K562 (cell line): ENCODE results near the gene DCUN1D1. TPM values are rescaled to one million over a fixed set of nuclear protein-coding genes. Genes with fewer than 3 reads are reported as not detected.
A peak's percentile ranks its signal among the peaks of the same experiment; 100 is the strongest.

ENCODE experiments used
- ATAC-seq: fragments of 200-7000 bp; cut with Tn5 transposase; 3 replicates; pipeline ENCODE4 v1.9.1; 2020; ENCODE audit warnings: moderate library complexity
- BruUV-seq: library from RNA; stranded (reverse); fragments of 400-500 nt; replicated peaks from 2 replicates; lab custom pipeline; 2021; lab: Mats Ljungman, UMichigan
- CTCF ChIA-PET: fragments of 300-600 bp; formaldehyde crosslinking; extraction: SDS; loops from one replicate; lab custom pipeline; 2021; ENCODE audit warnings: low intra/inter-chr PET ratio; lab: Yijun Ruan, JAX
- POLR2A ChIA-PET: fragments of 300-600, 350-650 bp; sonication (Branson Sonifier 250); formaldehyde crosslinking; extraction: SDS; loops from one replicate; lab custom pipeline; 2021; ENCODE audit warnings: antibody characterized with exemption, inconsistent platforms; lab: Yijun Ruan, JAX
- DNase-seq, 4 experiments: peaks; one replicate each; pipeline versions ENCODE4 v3.0.0 to v3.0.0-alpha.2; 2011 to 2018; ENCODE audit warnings: low spot score in 3 of 4, mixed read lengths in 3 of 4; ENCODE audit errors: extremely low read depth in 1 of 4
- FAIRE-seq: peaks from 2 replicates; lab custom pipeline; 2011; peaks lifted over from hg19 to GRCh38; lab: Jason Lieb, UNC
- H2AFZ ChIP-seq: 2 replicates; pipeline ENCODE4 v1.6.0; 2011; ENCODE audit warnings: low read depth, low read length, control low read depth, inconsistent platforms
- H3K27ac ChIP-seq: fragments of 200-600 bp; 3 replicates; pipeline ENCODE4 v1.8.0; 2011; ENCODE audit warnings: low read depth, mild to moderate bottlenecking, control low read depth, inconsistent platforms, low read length, moderate library complexity, mixed read lengths; ENCODE audit errors: extremely low read depth
- H3K27me3 ChIP-seq, 2 experiments: fragments of 300-600 bp in 1 of 2; 2 replicates in 1 of 2; 3 replicates in 1 of 2; pipeline versions ENCODE4 v1.6.0 to v1.8.0; 2011; ENCODE audit warnings: inconsistent platforms in 2 of 2, low read length in 2 of 2, mild to moderate bottlenecking in 1 of 2, mixed read lengths in 1 of 2, moderate library complexity in 1 of 2; ENCODE audit not compliant: control insufficient read depth in 2 of 2, insufficient read depth in 2 of 2
- H3K36me3 ChIP-seq: fragments of 300-600 bp; 3 replicates; pipeline ENCODE4 v1.8.0; 2011; ENCODE audit warnings: mild to moderate bottlenecking, low read length, inconsistent platforms; ENCODE audit not compliant: control insufficient read depth, insufficient read depth
- H3K4me1 ChIP-seq, 2 experiments: fragments of 200-600 bp in 1 of 2; replicated peaks in 1 of 2; 2 replicates in 1 of 2; 3 replicates in 1 of 2; pipeline versions ENCODE4 v1.5.1 to v1.8.0; 2011; ENCODE audit warnings: inconsistent platforms in 2 of 2, low read length in 2 of 2, mild to moderate bottlenecking in 1 of 2, mixed read lengths in 1 of 2, moderate library complexity in 1 of 2; ENCODE audit not compliant: control insufficient read depth in 2 of 2, insufficient read depth in 2 of 2
- H3K4me2 ChIP-seq: 2 replicates; pipeline ENCODE4 v1.6.1; 2011; ENCODE audit warnings: low read length, control low read depth, inconsistent platforms, mixed read lengths; ENCODE audit not compliant: insufficient read depth
- H3K4me3 ChIP-seq: fragments of 200-600 bp; sonication (generic), shearing (Covaris generic); 2 replicates; pipeline ENCODE4 v1.5.1; 2016; ENCODE audit warnings: control low read depth, inconsistent platforms
- H3K79me2 ChIP-seq: fragments of 200-600 bp; 3 replicates; pipeline ENCODE4 v1.8.0; 2011; ENCODE audit warnings: low read length, inconsistent platforms; ENCODE audit not compliant: control insufficient read depth, insufficient read depth
- H3K9ac ChIP-seq, 2 experiments: 2 replicates each; pipeline versions ENCODE4 v1.6.0 to v1.6.1; 2011; ENCODE audit warnings: low read depth in 2 of 2, low read length in 2 of 2, control low read depth in 1 of 2, inconsistent platforms in 1 of 2, mild to moderate bottlenecking in 1 of 2, mixed read lengths in 1 of 2; ENCODE audit not compliant: insufficient read depth in 1 of 2
- H3K9me1 ChIP-seq: one replicate; pipeline ENCODE4 v1.6.0; 2011; ENCODE audit warnings: inconsistent platforms, mild to moderate bottlenecking, low read length, moderate library complexity; ENCODE audit not compliant: control insufficient read depth, insufficient read depth
- H3K9me3 ChIP-seq: replicated peaks from 2 replicates; pipeline ENCODE4 v1.5.1; 2011; ENCODE audit warnings: low read depth, low read length, inconsistent platforms; ENCODE audit not compliant: control insufficient read depth, insufficient read depth
- H4K20me1 ChIP-seq: replicated peaks from 2 replicates; pipeline ENCODE4 v1.6.1; 2011; ENCODE audit warnings: low read length, inconsistent platforms, mixed read lengths; ENCODE audit not compliant: control insufficient read depth, insufficient read depth
- ARNT ChIP-seq, 2 experiments: fragments of 450-650 bp; IDR thresholded peaks; 2 replicates each; pipeline ENCODE4 v1.6.1; 2016; ENCODE audit warnings: mild to moderate bottlenecking in 1 of 2
- BMI1 ChIP-seq: fragments of 150-350 bp; IDR thresholded peaks from 2 replicates; pipeline ENCODE4 v1.6.1; 2014; ENCODE audit warnings: low read length
- C11orf30 ChIP-seq: fragments of 450-650 bp; IDR thresholded peaks from 2 replicates; pipeline ENCODE4 v1.6.1; 2016; ENCODE audit warnings: low read depth, mild to moderate bottlenecking
- CHCHD3 ChIP-seq: fragments of 250-450 bp; sonication (Bioruptor Pico); IDR thresholded peaks from 2 replicates; pipeline ENCODE4 v2.1.2; 2022; ENCODE audit warnings: mild to moderate bottlenecking
- CHD4 ChIP-seq: fragments of 200-600 bp; sonication (generic); IDR thresholded peaks from 3 replicates; pipeline ENCODE4 v1.6.1; 2012; ENCODE audit warnings: low read depth, mild to moderate bottlenecking, mixed read lengths, low read length, inconsistent platforms; ENCODE audit not compliant: insufficient read depth, insufficient replicate concordance, poor library complexity, severe bottlenecking
- CXXC5 ChIP-seq: fragments of 250-450 bp; sonication (Bioruptor Pico); IDR thresholded peaks from 2 replicates; pipeline ENCODE4 v1.8.0; 2022; ENCODE audit warnings: inconsistent platforms, mild to moderate bottlenecking, moderate library complexity
- DNMT1 ChIP-seq: fragments of 450-650 bp; IDR thresholded peaks from 2 replicates; pipeline ENCODE4 v1.6.1; 2016; ENCODE audit warnings: antibody characterized with exemption, mild to moderate bottlenecking
- FOXP1 ChIP-seq: sonication (generic); formaldehyde crosslinking; IDR thresholded peaks from 2 replicates; pipeline ENCODE4 v1.8.0; 2022; ENCODE audit warnings: mild to moderate bottlenecking, missing genetic modification reagents
- HNRNPK ChIP-seq: fragments of 200-400 bp; formaldehyde crosslinking; IDR thresholded peaks from one replicate; pipeline ENCODE4 v1.6.1; 2018; ENCODE audit warnings: mild to moderate bottlenecking, low read depth, low read length; ENCODE audit not compliant: poor library complexity, severe bottlenecking
- MAFK ChIP-seq: IDR thresholded peaks from 2 replicates; pipeline ENCODE4 v1.6.1; 2011; ENCODE audit warnings: low read length, improper control_type of control experiment
- NELFE ChIP-seq: IDR thresholded peaks from 2 replicates; pipeline ENCODE4 v1.6.1; 2011; ENCODE audit warnings: mild to moderate bottlenecking; ENCODE audit not compliant: insufficient read depth, insufficient read length
- PATZ1 ChIP-seq: fragments of 250-450 bp; sonication (Bioruptor Pico); IDR thresholded peaks from 2 replicates; pipeline ENCODE4 v1.5.0; 2020; ENCODE audit warnings: mild to moderate bottlenecking, borderline replicate concordance
- PHF20 ChIP-seq: fragments of 450-650 bp; IDR thresholded peaks from 2 replicates; pipeline ENCODE4 v1.6.1; 2018; ENCODE audit not compliant: partially characterized antibody
- POLR3G ChIP-seq: IDR thresholded peaks from 2 replicates; pipeline ENCODE4 v1.6.1; 2011; ENCODE audit not compliant: insufficient read length, insufficient replicate concordance; ENCODE audit errors: extremely low read depth
- PTTG1 ChIP-seq: fragments of 450-650 bp; IDR thresholded peaks from 2 replicates; pipeline ENCODE4 v1.6.1; 2016; ENCODE audit warnings: low read depth, mild to moderate bottlenecking, missing genetic modification characterization, missing compliant biosample characterization
- RAD51 ChIP-seq: fragments of 450-650 bp; IDR thresholded peaks from 2 replicates; pipeline ENCODE4 v1.7.1; 2016; ENCODE audit warnings: low read depth, mild to moderate bottlenecking, borderline replicate concordance
- RBM17 ChIP-seq: fragments of 200-400 bp; formaldehyde crosslinking; IDR thresholded peaks from 2 replicates; pipeline ENCODE4 v1.6.1; 2017; ENCODE audit warnings: low read depth, mild to moderate bottlenecking, low read length, borderline replicate concordance
- SMAD3 ChIP-seq: fragments of 450-650 bp; formaldehyde crosslinking; conservative IDR thresholded peaks from 2 replicates; pipeline ENCODE4 v1.4.0; 2020; ENCODE audit warnings: mild to moderate bottlenecking
- STAT5A ChIP-seq: IDR thresholded peaks from 2 replicates; pipeline ENCODE4 v1.6.1; 2012; ENCODE audit warnings: low read length, inconsistent platforms, borderline replicate concordance
- ZC3H11A ChIP-seq: IDR thresholded peaks from 2 replicates; pipeline ENCODE4 v1.6.1; 2012; ENCODE audit warnings: low read depth, low read length, improper control_type of control experiment
- ZNF316 ChIP-seq: fragments of 450-650 bp; IDR thresholded peaks from 2 replicates; pipeline ENCODE4 v1.6.1; 2016
- WGBS: fragments of 100-300 bp; shearing (Covaris generic); methylation state at CpG from one replicate; pipeline ENCODE4 v1.1.6; 2016; ENCODE audit warnings: low coverage, mixed read lengths; ENCODE audit not compliant: insufficient coverage; ENCODE audit errors: missing lambda C conversion rate; 5-methylcytosine and 5-hydroxymethylcytosine counted together
- in situ Hi-C: fragments of 300-500 bp; cut with MboI; formaldehyde crosslinking; loops from 4 replicates; pipeline ENCODE4 v1.15.0; 2018; ENCODE audit warnings: inconsistent platforms, mixed read lengths
- intact Hi-C: fragments of 100-400 bp; cut with micrococcal nuclease; formaldehyde crosslinking; loops from 2 replicates; pipeline ENCODE4 v1.14.2; 2022
- polyA plus RNA-seq, 8 experiments: library from polyadenylated mRNA; depleted of rRNA in 4 of 8; stranded (reverse) in 5 of 8; unstranded in 3 of 8; fragments of >200 nt; fragmentation: Nextera tagmentation in 2 of 8; fragmentation: Illumina TruSeq in 1 of 8; extraction: Ambion mirVana in 2 of 8; extraction: Trizol in 1 of 8; gene quantifications; 2 replicates each; pipeline versions ENCODE4 v1.2.1 to v1.2.3, GENCODE V29; 2011 to 2014; ENCODE audit warnings: inconsistent platforms in 1 of 8, missing spikeins in 1 of 8
- total RNA-seq, 7 experiments: library from RNA; depleted of rRNA in 6 of 7; stranded (reverse); fragments of >200 nt in 6 of 7; fragmentation: Illumina TruSeq in 2 of 7; extraction: Trizol in 2 of 7; gene quantifications; 2 replicates each; pipeline versions ENCODE4 v1.2.1 to v1.2.3, GENCODE V29; 2011 to 2021; ENCODE audit warnings: low replicate concordance in 1 of 7
- TF ChIP-seq, protein P1 (sequence below): fragments of 250-450 bp; sonication (Bioruptor Pico); IDR thresholded peaks from 2 replicates; pipeline ENCODE4 v1.5.0; 2021

The DCUN1D1 gene
- total and polyA plus RNA-seq, 9 of the 15 experiments (the other 6 are each of a cell fraction or from before 2014, with no cell fraction given): 11.4 to 46.8 (median 28.2) TPM

DNA sequence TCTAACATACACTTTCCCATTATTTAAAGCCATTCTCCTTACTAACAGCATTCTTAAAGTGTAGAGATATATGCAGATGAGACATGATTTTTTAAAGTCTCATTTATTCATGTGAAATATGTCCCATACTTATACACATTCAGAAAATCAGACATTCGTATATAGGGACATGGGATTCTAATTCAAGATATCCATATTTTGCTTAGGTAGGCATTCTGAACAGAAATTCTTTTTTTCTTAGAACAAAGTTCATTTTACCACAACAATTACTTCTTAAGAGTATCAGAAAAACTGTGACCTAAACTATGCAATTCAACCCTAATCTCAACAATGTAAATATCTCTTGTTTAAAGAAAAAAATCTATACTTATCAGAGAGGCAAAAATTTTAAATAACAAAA lies 16.2 kb downstream of the DCUN1D1 start:
- H3K9me3 ChIP-seq: no peaks in the 10 kb centered on the region
- no peak overlapping the region for H3K27ac ChIP-seq
- in situ Hi-C loops: no loop called here
- peaks cover 6 to 24% of the 10 kb centered on the region in 2 experiments; a peak in 4 of 5 replicates for H3K4me1 ChIP-seq
- POLR2A ChIA-PET: no interaction called here
- CTCF ChIA-PET: no interaction called here
- 95% methylated on average over 1 of the region's 1 CpG for WGBS
- no peaks in the 10 kb centered on the region for H3K27me3 ChIP-seq
- H3K4me2 ChIP-seq: no peak overlapping the region
- intact Hi-C loops: no loop called here
- DNase-seq (no peak), ATAC-seq (no peak), FAIRE-seq (no peak)
- H3K9me1 ChIP-seq: peaks cover 5% of the 10 kb centered on the region
- no peak overlapping the region for H3K4me3 ChIP-seq
- BruUV-seq: no TSS peak
- peaks cover 53% of the 10 kb centered on the region for H3K36me3 ChIP-seq
- no peak overlapping the region for H2AFZ ChIP-seq
- H3K79me2 ChIP-seq: peaks cover 68% of the 10 kb centered on the region
- 0 out of 2 replicates have a peak, but pooled peaks cover 3% of the 10 kb centered on the region for H4K20me1 ChIP-seq
- H3K9ac ChIP-seq: no peak overlapping the region
- TF ChIP-seq STAT5A (no peak), PATZ1 (CRISPR knock-in tag) (no peak), PTTG1 (no peak), CXXC5 (CRISPR knock-in tag) (no peak), CHCHD3 (CRISPR knock-in tag) (no peak), SMAD3 (CRISPR knock-in tag) (no peak), FOXP1 (CRISPR knock-in tag) (no peak), PHF20 (no peak), BMI1 (no peak), RAD51 (no peak), ZNF316 (peak; percentile 83), HNRNPK (no peak), MAFK (peak; percentile 44; the same call in 1 of the 2 replicates), RBM17 (no peak), POLR3G (no peak), DNMT1 (no peak), ARNT (IDR thresholded peaks at IDR 0.05) (no peak), CHD4 (no peak), C11orf30 (peak; percentile 69), ZC3H11A (no peak), NELFE (no peak)
- TF ChIP-seq, protein P1, sequence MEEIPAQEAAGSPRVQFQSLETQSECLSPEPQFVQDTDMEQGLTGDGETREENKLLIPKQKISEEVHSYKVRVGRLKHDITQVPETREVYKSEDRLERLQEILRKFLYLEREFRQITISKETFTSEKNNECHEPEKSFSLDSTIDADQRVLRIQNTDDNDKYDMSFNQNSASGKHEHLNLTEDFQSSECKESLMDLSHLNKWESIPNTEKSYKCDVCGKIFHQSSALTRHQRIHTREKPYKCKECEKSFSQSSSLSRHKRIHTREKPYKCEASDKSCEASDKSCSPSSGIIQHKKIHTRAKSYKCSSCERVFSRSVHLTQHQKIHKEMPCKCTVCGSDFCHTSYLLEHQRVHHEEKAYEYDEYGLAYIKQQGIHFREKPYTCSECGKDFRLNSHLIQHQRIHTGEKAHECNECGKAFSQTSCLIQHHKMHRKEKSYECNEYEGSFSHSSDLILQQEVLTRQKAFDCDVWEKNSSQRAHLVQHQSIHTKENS (CRISPR knock-in tag): no peak
